ENCODE results near the gene BACH2. TPM values are rescaled to one million over a fixed set of nuclear protein-coding genes. Genes with fewer than 3 reads are reported as not detected.

The BACH2 gene
- 1.8 and 2.9 TPM in 2 replicates for total RNA-seq

DNA sequence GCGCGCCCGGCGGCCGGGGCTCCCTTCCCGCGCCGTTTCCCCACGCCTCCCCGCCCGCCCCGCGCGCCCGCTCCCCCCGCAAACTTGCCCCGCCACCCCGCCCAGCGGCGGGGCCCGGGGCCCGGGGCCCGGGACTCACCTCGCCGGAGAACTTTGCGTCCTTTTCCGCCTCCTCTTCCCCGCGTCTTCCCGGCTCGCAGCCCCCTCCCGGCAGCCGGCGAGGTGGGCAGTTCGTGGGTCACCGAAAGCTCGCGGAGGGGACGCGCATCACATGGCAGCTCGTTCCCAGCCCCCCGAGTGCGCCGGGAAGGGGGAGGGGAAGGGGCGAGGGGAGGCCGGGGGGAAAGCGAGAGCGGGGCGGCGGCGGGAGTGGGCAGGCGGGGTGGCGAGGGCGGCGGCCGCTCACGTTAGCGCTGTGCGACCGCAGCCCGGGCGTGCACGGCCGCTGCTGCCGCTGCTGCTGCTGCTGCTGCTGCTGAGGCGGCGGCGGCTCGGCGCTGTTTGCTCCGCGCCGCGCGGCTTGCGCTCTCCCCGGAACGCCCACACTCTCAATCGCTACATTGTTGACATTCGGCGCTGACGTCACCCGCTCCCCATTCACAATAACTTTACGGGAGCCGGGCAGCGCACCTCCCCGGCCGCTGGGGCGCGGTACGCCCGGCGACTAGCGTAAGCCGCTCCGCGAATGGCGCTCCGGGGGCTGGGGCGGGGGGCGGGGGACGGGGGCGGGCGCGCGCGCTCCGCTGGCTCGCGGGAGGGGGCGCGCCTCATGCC lies at the start of gene BACH2:
TSS of gene BACH2 (minus strand) at position 503 of the 774 bp plus-strand sequence. CDS start 287,999 bp downstream, outside the sequence.

DNA sequence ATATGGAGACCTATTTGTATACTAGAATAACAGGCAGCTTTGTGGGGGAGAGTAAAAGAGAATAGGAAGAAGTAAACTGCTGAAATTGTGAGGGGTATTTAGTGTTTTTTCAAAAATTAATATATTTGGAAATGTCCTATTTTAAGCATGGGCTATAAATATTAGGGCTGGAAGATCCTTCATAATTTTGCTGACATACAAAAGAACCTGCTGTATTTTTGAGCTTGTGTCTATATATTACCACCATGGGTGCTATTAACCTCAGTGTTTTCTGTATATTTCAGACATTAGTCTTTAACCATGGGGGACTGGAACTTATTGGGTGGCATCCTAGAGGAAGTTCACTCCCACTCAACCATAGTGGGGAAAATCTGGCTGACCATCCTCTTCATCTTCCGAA lies 402.5 kb downstream of the BACH2 start, which contains the start of gene GJA10:
TSS of gene GJA10 (plus strand) at position 301 of the 400 bp plus-strand sequence. CDS start at position 301, 0 bp downstream.

Small RNAs within 50 kb of the gene (small RNA-seq; reads per million reads assigned to genes)
- gene MIR4464 (not detected), gene RF00019 (not detected), gene RN7SKP110 (not detected)

Measured in vein endothelial cell (primary cell).